ENCODE measurements around the gene EEF1AKMT3.
"Not testable (repeated sequence)": the region's sequence is repeated elsewhere in the genome, so short reads cannot be mapped to it uniquely, and the experiment has no call there.

EEF1AKMT3 gene

DNA sequence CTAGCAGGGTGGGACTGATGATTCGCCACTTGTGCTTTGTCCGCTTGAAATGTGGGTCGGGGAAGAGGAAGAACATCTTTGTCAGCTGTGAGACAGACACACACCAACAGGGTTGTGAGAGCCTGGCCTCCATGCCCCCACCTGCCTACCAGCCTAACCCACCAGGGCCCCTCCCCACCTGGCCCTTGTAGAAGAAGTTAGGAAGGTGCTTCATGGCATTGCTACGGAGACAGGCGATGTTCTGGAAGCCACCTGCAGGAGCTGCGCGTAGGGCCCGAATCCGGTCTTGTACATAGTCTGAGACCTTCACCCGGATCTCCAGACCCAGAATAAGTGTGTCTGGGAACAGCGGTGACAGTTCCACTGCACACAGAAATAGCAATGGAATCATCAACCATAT lies 2.8 kb upstream of the EEF1AKMT3 start:
- DNase-seq (ENCODE audit: low spot score): no peak
- TF ChIP-seq, protein P1, sequence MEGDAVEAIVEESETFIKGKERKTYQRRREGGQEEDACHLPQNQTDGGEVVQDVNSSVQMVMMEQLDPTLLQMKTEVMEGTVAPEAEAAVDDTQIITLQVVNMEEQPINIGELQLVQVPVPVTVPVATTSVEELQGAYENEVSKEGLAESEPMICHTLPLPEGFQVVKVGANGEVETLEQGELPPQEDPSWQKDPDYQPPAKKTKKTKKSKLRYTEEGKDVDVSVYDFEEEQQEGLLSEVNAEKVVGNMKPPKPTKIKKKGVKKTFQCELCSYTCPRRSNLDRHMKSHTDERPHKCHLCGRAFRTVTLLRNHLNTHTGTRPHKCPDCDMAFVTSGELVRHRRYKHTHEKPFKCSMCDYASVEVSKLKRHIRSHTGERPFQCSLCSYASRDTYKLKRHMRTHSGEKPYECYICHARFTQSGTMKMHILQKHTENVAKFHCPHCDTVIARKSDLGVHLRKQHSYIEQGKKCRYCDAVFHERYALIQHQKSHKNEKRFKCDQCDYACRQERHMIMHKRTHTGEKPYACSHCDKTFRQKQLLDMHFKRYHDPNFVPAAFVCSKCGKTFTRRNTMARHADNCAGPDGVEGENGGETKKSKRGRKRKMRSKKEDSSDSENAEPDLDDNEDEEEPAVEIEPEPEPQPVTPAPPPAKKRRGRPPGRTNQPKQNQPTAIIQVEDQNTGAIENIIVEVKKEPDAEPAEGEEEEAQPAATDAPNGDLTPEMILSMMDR (IDR thresholded peaks at IDR 0.05; ENCODE audit: extremely low read depth, missing control alignments): no peak

DNA sequence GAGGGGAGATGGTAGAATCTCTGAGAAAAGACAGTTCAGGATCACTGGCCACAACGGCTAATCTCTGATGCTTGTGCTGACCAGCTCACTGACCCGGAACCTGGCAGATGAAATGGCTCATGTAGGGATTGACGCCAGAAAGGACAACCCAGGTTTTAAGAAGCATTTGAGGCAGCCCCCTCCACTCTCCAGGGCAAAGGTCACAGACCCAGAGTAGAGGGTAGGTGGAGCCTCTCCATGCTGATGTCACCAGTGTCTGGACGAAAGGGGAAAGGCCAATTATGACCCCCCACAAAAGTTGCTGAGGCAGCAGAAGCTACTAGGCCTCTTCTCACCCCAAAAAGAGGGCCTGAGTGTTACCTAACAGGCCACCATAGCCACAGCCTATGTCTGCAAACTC lies 1.7 kb upstream of the EEF1AKMT3 start:
- DNase-seq (ENCODE audit: low spot score): no peak
- TF ChIP-seq, protein P1 (IDR thresholded peaks at IDR 0.05; ENCODE audit: extremely low read depth, missing control alignments): no peak

DNA sequence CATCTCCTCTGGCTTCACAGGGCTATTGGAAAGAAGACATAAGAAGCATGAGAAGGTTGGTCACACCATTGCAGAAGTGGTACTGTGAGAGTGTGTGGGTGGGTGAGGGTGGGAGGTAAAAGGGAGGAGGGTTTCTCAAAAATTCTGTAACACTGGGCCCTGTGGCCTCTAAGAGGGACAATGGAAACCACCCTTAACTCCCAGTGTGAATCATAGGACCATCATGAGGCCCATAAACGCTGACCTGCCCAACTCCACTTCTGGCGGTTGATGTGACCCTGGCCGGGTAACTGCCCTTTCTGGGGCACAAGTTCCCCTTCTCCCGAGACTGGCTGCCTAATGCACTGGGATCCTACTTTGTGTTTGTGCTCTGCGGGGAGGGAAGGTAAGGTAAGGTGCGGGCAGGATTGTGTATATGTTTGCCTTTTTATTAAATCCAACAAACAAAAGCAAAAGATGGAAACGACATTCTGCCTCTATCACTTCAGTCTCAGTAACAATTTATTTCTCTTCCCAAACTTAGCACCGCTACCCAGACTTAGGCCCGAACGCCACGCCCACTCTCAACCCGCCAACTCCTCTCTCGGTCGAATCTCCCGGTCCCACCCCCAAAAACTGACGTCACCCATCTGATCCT lies 1.1 kb upstream of the EEF1AKMT3 start:
- DNase-seq (ENCODE audit: low spot score): peak; percentile 90
- TF ChIP-seq, protein P1 (IDR thresholded peaks at IDR 0.05; ENCODE audit: extremely low read depth, missing control alignments): no peak

DNA sequence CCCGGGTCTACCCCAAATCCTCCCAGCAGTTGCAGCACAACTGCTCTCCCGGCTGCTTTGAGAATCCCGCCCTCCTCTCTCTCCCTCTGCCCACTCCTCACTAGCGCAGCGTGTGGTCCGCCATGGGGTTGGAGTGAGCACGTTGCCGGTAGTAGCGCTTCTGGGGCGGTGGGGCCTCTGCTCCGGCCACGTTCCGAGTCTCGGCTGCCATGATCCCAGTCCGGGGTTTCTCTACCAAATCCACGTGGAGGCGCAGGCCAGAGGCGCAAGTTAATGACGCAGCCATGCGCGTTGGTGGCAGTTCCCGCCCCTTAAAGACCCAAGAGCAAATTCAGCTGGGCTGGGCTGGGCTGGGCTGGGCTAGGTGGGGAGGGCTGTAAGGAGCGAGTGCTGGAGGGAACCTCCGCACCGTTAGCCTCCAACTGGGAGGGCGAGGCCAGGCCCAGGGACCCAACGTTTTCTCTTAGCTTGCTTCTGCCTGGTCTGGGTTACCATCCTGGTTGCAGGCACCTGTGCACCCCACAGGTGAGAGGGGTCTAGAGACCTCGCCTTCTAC lies 463 bp upstream of the EEF1AKMT3 start, which contains the start of gene METTL1:
METTL1 (minus strand) TSS at position 233 of the 556 bp plus-strand sequence; CDS start at position 211, 22 bp downstream.
- TF ChIP-seq, protein P1 (IDR thresholded peaks at IDR 0.05; ENCODE audit: extremely low read depth, missing control alignments): no peak
- DNase-seq (ENCODE audit: low spot score): peak; percentile 94

DNA sequence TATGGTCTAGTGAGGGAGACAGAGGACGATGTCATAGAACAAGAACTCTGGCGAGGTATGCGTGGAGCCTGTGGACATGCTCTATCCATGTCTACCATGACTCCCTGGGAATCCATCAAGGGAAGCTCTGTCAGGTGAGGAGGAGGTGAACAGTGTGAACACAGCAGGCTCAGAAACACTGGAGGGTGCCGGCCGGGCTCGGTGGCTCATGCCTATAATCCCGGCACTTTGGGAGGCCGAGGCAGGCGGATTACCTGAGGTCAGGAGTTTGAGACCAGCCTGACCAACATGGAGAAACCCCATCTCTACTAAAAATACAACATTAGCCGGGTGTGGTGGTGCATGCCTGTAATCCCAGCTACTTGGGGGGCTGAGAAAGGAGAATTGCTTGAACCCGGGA lies 2.2 kb downstream of the EEF1AKMT3 start:
- not testable (repeated sequence) for DNase-seq (ENCODE audit: low spot score)

DNA sequence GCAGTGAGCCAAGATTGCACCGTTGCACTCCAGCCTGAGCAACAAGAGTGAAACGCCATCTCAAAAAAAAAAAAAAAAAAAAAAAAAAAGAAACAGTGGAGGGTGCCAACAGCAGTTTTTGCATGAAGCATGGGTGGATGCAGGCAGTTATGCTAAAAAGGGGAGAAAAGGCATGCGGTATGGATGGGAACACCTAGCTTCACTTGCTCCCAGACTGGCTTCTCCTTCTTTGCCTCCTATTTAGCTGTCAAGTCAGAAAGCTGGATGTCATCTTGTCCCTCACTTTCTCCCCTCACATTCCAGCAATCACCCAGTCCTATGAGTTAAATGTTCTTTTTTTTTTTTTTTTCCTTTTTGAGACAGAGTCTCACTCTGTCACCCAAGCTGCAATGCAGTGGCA lies 2.6 kb downstream of the EEF1AKMT3 start:
- TF ChIP-seq, protein P1 (IDR thresholded peaks at IDR 0.05; ENCODE audit: extremely low read depth, missing control alignments): no peak

DNA sequence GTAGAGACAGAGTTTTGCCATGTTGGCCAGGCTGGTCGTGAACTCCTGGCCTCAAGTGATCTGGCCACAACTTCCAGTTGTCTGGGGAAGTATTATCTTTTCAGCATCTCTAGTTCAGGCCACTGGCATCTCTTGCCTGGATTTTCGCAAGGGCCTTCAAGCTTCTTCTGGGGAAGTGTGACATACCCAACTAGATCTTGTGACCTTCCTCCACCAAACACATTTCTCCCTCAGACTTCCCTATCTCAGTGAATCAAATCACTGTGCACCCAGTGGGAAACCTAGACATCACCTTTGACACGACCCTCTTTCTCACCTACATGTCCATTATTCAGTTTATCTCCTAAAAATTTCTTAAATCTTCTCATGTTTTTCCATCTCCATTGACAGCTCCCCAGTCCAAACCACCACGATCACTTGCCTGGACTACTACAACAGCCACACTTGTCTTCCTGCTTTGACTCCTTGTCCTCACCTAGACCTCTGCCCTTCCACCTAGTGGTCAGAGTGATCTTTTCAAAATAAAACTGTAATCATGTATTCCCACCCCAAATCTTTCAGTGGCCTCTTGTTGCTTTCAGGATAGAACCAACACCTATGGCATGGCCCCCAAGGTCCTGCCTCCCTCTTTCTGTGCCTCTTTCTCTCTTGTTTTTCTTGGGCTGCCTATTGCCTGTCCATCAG lies 3.3 kb downstream of the EEF1AKMT3 start:
- TF ChIP-seq, protein P1 (IDR thresholded peaks at IDR 0.05; ENCODE audit: extremely low read depth, missing control alignments): no peak

More for the DNA sequence above, 2.6 kb downstream of the EEF1AKMT3 start:
- DNase-seq (ENCODE audit: low spot score): no peak

More for the DNA sequence above, 3.3 kb downstream of the EEF1AKMT3 start:
- no peak for DNase-seq (ENCODE audit: low spot score)
